Gastrocnemius medialis (tissue), 4 donors: Measurements from ENCODE around the gene HELLS.

Experiments used
- CTCF ChIP-seq, 5 experiments: fragments of 450-650 bp in 3 of 5; fragments of 200-600 bp in 2 of 5; sonication (generic) in 2 of 5; IDR thresholded peaks in 4 of 5; conservative IDR thresholded peaks in 1 of 5; 1 replicate in 4 of 5; 2 replicates in 1 of 5; pipeline ENCODE4 v1.5.1; 2016 to 2019; ENCODE audit warnings: antibody characterized with exemption in 5 of 5, mild to moderate bottlenecking in 3 of 5, moderate library complexity in 3 of 5
- POLR2A ChIP-seq, 2 donors: fragments of 450-650 bp; IDR thresholded peaks; one replicate each; pipeline ENCODE4 v1.6.1; 2017; ENCODE audit warnings: antibody characterized with exemption in 2 of 2, mild to moderate bottlenecking in 2 of 2, moderate library complexity in 2 of 2

- TF ChIP-seq POLR2A (IDR thresholded peaks at IDR 0.05) = no peak
- TF ChIP-seq CTCF (IDR thresholded peaks at IDR 0.05 in 4 of 5, conservative IDR thresholded peaks at IDR 0.05 in 1 of 5) = no peak
Observed at GRCh38 chr10:94549221-94549620, 3.6 kb downstream of the HELLS start.
